ENCODE data around the gene EXT2. TPM values are rescaled to one million over a fixed set of nuclear protein-coding genes. Genes with fewer than 3 reads are reported as not detected.

Gene EXT2
- total RNA-seq, result 73.9 and 76.3 TPM in 2 replicates
- long read RNA-seq, transcript EXT2-210 (14 exons, 3,136 nt), result major isoform, 679 of 793 reads
- long read RNA-seq, transcript EXT2-203 (14 exons, 3,454 nt), result minor isoform, 14 of 793 reads
- long read RNA-seq, partial matches to known transcripts, result 62 of 793 reads
- long read RNA-seq, other reads (novel, unspliced or antisense), result 38 of 793 reads

- Mint-ChIP-seq H3K9me3 (ENCODE audit: low read depth) (no peaks in the 10 kb centered on the region), H3K4me3 (ENCODE audit: low read depth) (peak within 1 kb of the TSS; percentile 82), H3K4me1 (ENCODE audit: low read depth) (peaks cover 6% of the 10 kb centered on the region), H3K27me3 (no peaks in the 10 kb centered on the region), H3K27ac (peak within 1 kb of the TSS; percentile 45), H3K36me3 (ENCODE audit: insufficient read depth) (peaks cover 1% of the 10 kb centered on the region)
- peak; percentile 81 for DNase-seq (ENCODE audit: low spot score, unreplicated experiment)
- peak; percentile 86 for TF ChIP-seq CTCF (IDR thresholded peaks at IDR 0.05; ENCODE audit: unreplicated experiment)
These were observed at the start of gene EXT2 for GRCh38 chr11:44095506-44096359. TSS of gene EXT2 (plus strand) at chr11:44095678. CDS start at chr11:44107713, 12,035 bp downstream.

GRCh38 chr11:44046182-44046581, 49.3 kb upstream of the EXT2 start:
- Mint-ChIP-seq H3K4me3 (ENCODE audit: low read depth) (no peak overlapping the region), H3K27me3 (peaks cover 19% of the 10 kb centered on the region), H3K9me3 (ENCODE audit: low read depth) (peaks cover 3% of the 10 kb centered on the region), H3K27ac (no peak overlapping the region), H3K4me1 (ENCODE audit: low read depth) (no peaks in the 10 kb centered on the region), H3K36me3 (ENCODE audit: insufficient read depth) (no peaks in the 10 kb centered on the region)
- no peak for TF ChIP-seq CTCF (IDR thresholded peaks at IDR 0.05; ENCODE audit: unreplicated experiment)
- no peak for DNase-seq (ENCODE audit: low spot score, unreplicated experiment)

- Mint-ChIP-seq H3K27me3 (peaks cover 19% of the 10 kb centered on the region), H3K27ac (no peak overlapping the region), H3K9me3 (ENCODE audit: low read depth) (no peaks in the 10 kb centered on the region), H3K4me3 (ENCODE audit: low read depth) (no peak overlapping the region), H3K36me3 (ENCODE audit: insufficient read depth) (no peaks in the 10 kb centered on the region), H3K4me1 (ENCODE audit: low read depth) (no peaks in the 10 kb centered on the region)
- TF ChIP-seq CTCF (IDR thresholded peaks at IDR 0.05; ENCODE audit: unreplicated experiment), result no peak
- no peak for DNase-seq (ENCODE audit: low spot score, unreplicated experiment)
These were observed 48.2 kb upstream of the EXT2 start for GRCh38 chr11:44047298-44047697.

GRCh38 chr11:44047931-44048431, 47.5 kb upstream of the EXT2 start, which contains the start of gene ACCSL:
TSS of gene ACCSL (plus strand) at chr11:44047981. CDS start at chr11:44048037, 56 bp downstream.
- TF ChIP-seq CTCF (IDR thresholded peaks at IDR 0.05; ENCODE audit: unreplicated experiment), result no peak
- no peak for DNase-seq (ENCODE audit: low spot score, unreplicated experiment)
- Mint-ChIP-seq H3K36me3 (ENCODE audit: insufficient read depth) (no peaks in the 10 kb centered on the region), H3K9me3 (ENCODE audit: low read depth) (no peaks in the 10 kb centered on the region), H3K4me1 (ENCODE audit: low read depth) (no peaks in the 10 kb centered on the region), H3K4me3 (ENCODE audit: low read depth) (no peak within 1 kb of the TSS), H3K27ac (no peak within 1 kb of the TSS), H3K27me3 (peaks cover 19% of the 10 kb centered on the region)

GRCh38 chr11:44049832-44050231, 45.6 kb upstream of the EXT2 start:
- no peak for DNase-seq (ENCODE audit: low spot score, unreplicated experiment)
- Mint-ChIP-seq H3K9me3 (ENCODE audit: low read depth) (no peaks in the 10 kb centered on the region), H3K4me3 (ENCODE audit: low read depth) (no peak overlapping the region), H3K27me3 (peaks cover 14% of the 10 kb centered on the region), H3K4me1 (ENCODE audit: low read depth) (no peaks in the 10 kb centered on the region), H3K36me3 (ENCODE audit: insufficient read depth) (no peaks in the 10 kb centered on the region), H3K27ac (no peak overlapping the region)
- no peak for TF ChIP-seq CTCF (IDR thresholded peaks at IDR 0.05; ENCODE audit: unreplicated experiment)

All from progenitor cell of endocrine pancreas (in vitro differentiated cells).